Esophagus muscularis mucosa (tissue), 3 donors: ENCODE results near the gene OGDH.

Experiments
- POLR2A ChIP-seq: fragments of 450-650 bp; IDR thresholded peaks from one replicate; pipeline ENCODE4 v1.6.1; 2017; ENCODE audit warnings: antibody characterized with exemption, moderate library complexity, mild to moderate bottlenecking, low read depth
- TF ChIP-seq, protein P1 (sequence below), 3 experiments: fragments of 200-600 bp in 2 of 3; fragments of 450-650 bp in 1 of 3; sonication (generic) in 2 of 3; IDR thresholded peaks; one replicate each; pipeline ENCODE4 v1.5.1; 2017 to 2019; ENCODE audit warnings: antibody characterized with exemption in 3 of 3, mild to moderate bottlenecking in 2 of 3, moderate library complexity in 1 of 3

DNA sequence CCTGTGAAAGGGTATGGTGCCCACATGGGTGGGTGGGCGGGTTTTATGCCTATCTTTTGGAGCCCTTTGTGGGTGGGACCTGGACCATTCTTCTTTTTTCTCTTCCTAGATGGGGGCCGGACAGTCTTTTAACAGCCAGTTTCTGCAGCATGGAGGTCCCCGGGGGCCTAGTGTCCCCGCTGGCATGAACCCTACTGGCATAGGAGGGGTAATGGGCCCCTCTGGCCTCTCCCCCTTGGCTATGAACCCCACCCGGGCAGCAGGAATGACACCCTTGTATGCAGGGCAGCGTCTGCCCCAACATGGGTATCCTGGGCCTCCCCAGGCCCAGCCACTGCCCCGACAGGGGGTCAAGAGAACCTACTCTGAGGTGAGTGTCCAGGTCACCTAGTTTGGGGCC is 151.3 kb downstream of the OGDH start:
- TF ChIP-seq, protein P1, sequence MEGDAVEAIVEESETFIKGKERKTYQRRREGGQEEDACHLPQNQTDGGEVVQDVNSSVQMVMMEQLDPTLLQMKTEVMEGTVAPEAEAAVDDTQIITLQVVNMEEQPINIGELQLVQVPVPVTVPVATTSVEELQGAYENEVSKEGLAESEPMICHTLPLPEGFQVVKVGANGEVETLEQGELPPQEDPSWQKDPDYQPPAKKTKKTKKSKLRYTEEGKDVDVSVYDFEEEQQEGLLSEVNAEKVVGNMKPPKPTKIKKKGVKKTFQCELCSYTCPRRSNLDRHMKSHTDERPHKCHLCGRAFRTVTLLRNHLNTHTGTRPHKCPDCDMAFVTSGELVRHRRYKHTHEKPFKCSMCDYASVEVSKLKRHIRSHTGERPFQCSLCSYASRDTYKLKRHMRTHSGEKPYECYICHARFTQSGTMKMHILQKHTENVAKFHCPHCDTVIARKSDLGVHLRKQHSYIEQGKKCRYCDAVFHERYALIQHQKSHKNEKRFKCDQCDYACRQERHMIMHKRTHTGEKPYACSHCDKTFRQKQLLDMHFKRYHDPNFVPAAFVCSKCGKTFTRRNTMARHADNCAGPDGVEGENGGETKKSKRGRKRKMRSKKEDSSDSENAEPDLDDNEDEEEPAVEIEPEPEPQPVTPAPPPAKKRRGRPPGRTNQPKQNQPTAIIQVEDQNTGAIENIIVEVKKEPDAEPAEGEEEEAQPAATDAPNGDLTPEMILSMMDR (IDR thresholded peaks at IDR 0.05): no peak
- TF ChIP-seq POLR2A: no peak
